Measurements from ENCODE around the gene CCDC102A.

CCDC102A gene

GRCh38 chr16:57564571-57565270, 28.4 kb upstream of the CCDC102A start:
- Histone ChIP-seq H3K4me1 (ENCODE audit: control insufficient read depth, insufficient read depth, low read length) (peaks cover 5% of the 10 kb centered on the region; the same call in 1 of the 2 replicates), H3K27me3 (ENCODE audit: control insufficient read depth, insufficient read depth, low read length) (no peaks in the 10 kb centered on the region; the same call in 1 of the 2 replicates), H3K4me3 (ENCODE audit: low read depth, low read length) (no peak overlapping the region), H3K36me3 (ENCODE audit: control insufficient read depth, insufficient read depth, low read length) (peaks cover 17% of the 10 kb centered on the region), H3K9me3 (ENCODE audit: control insufficient read depth, insufficient read depth, low read depth, low read length) (peaks cover 26% of the 10 kb centered on the region), H3K9ac (ENCODE audit: low read length) (no peak overlapping the region), H3K27ac (ENCODE audit: low read depth, low read length) (no peak overlapping the region)

GRCh38 chr16:57563761-57564160, 27.4 kb upstream of the CCDC102A start:
- Histone ChIP-seq H3K4me3 (ENCODE audit: low read depth, low read length) (no peak overlapping the region), H3K36me3 (ENCODE audit: control insufficient read depth, insufficient read depth, low read length) (peaks cover 7% of the 10 kb centered on the region), H3K27ac (ENCODE audit: low read depth, low read length) (no peak overlapping the region), H3K9ac (ENCODE audit: low read length) (no peak overlapping the region), H3K27me3 (ENCODE audit: control insufficient read depth, insufficient read depth, low read length) (no peaks in the 10 kb centered on the region; the same call in 1 of the 2 replicates), H3K9me3 (ENCODE audit: control insufficient read depth, insufficient read depth, low read depth, low read length) (peaks cover 26% of the 10 kb centered on the region), H3K4me1 (ENCODE audit: control insufficient read depth, insufficient read depth, low read length) (peaks cover 5% of the 10 kb centered on the region; the same call in 1 of the 2 replicates)

GRCh38 chr16:57563487-57563750, 27.0 kb upstream of the CCDC102A start:
- peaks cover 5% of the 10 kb centered on the region; the same call in 1 of the 2 replicates for H3K4me1 ChIP-seq (ENCODE audit: control insufficient read depth, insufficient read depth, low read length)
- H3K27me3 ChIP-seq (ENCODE audit: control insufficient read depth, insufficient read depth, low read length), result peaks cover 1% of the 10 kb centered on the region
- H3K9me3 ChIP-seq (ENCODE audit: control insufficient read depth, insufficient read depth, low read depth, low read length), result peaks cover 24% of the 10 kb centered on the region
- no peak overlapping the region for H3K9ac ChIP-seq (ENCODE audit: low read length)
- H3K36me3 ChIP-seq (ENCODE audit: control insufficient read depth, insufficient read depth, low read length), result peaks cover 4% of the 10 kb centered on the region
- H3K27ac ChIP-seq (ENCODE audit: low read depth, low read length), result no peak overlapping the region
- no peak overlapping the region for H3K4me3 ChIP-seq (ENCODE audit: low read depth, low read length)

- Histone ChIP-seq H3K9ac (ENCODE audit: low read length) (no peak overlapping the region), H3K27ac (ENCODE audit: low read depth, low read length) (no peak overlapping the region), H3K4me3 (ENCODE audit: low read depth, low read length) (no peak overlapping the region), H3K4me1 (ENCODE audit: control insufficient read depth, insufficient read depth, low read length) (peaks cover 5% of the 10 kb centered on the region; the same call in 1 of the 2 replicates), H3K9me3 (ENCODE audit: control insufficient read depth, insufficient read depth, low read depth, low read length) (peaks cover 21% of the 10 kb centered on the region), H3K27me3 (ENCODE audit: control insufficient read depth, insufficient read depth, low read length) (peaks cover 5% of the 10 kb centered on the region), H3K36me3 (ENCODE audit: control insufficient read depth, insufficient read depth, low read length) (no peaks in the 10 kb centered on the region)
Measured at GRCh38 chr16:57562669-57563486, 26.5 kb upstream of the CCDC102A start.

GRCh38 chr16:57562066-57562465, 25.7 kb upstream of the CCDC102A start:
- peaks cover 5% of the 10 kb centered on the region for H3K27me3 ChIP-seq (ENCODE audit: control insufficient read depth, insufficient read depth, low read length)
- no peak overlapping the region for H3K9ac ChIP-seq (ENCODE audit: low read length)
- H3K4me1 ChIP-seq (ENCODE audit: control insufficient read depth, insufficient read depth, low read length), result peaks cover 5% of the 10 kb centered on the region; the same call in 1 of the 2 replicates
- H3K36me3 ChIP-seq (ENCODE audit: control insufficient read depth, insufficient read depth, low read length), result no peaks in the 10 kb centered on the region
- H3K4me3 ChIP-seq (ENCODE audit: low read depth, low read length), result no peak overlapping the region
- H3K9me3 ChIP-seq (ENCODE audit: control insufficient read depth, insufficient read depth, low read depth, low read length), result peaks cover 21% of the 10 kb centered on the region
- no peak overlapping the region for H3K27ac ChIP-seq (ENCODE audit: low read depth, low read length)

- peaks cover 5% of the 10 kb centered on the region for H3K27me3 ChIP-seq (ENCODE audit: control insufficient read depth, insufficient read depth, low read length)
- H3K4me3 ChIP-seq (ENCODE audit: low read depth, low read length), result no peak overlapping the region
- H3K27ac ChIP-seq (ENCODE audit: low read depth, low read length), result no peak overlapping the region
- H3K36me3 ChIP-seq (ENCODE audit: control insufficient read depth, insufficient read depth, low read length), result no peaks in the 10 kb centered on the region
- peaks cover 21% of the 10 kb centered on the region for H3K9me3 ChIP-seq (ENCODE audit: control insufficient read depth, insufficient read depth, low read depth, low read length)
- H3K4me1 ChIP-seq (ENCODE audit: control insufficient read depth, insufficient read depth, low read length), result no peaks in the 10 kb centered on the region
- no peak overlapping the region for H3K9ac ChIP-seq (ENCODE audit: low read length)
Measured at GRCh38 chr16:57559072-57559790, 22.9 kb upstream of the CCDC102A start.

GRCh38 chr16:57556941-57557541, 20.7 kb upstream of the CCDC102A start:
- no peaks in the 10 kb centered on the region for H3K36me3 ChIP-seq (ENCODE audit: control insufficient read depth, insufficient read depth, low read length)
- H3K4me3 ChIP-seq (ENCODE audit: low read depth, low read length), result no peak overlapping the region
- peaks cover 20% of the 10 kb centered on the region for H3K9me3 ChIP-seq (ENCODE audit: control insufficient read depth, insufficient read depth, low read depth, low read length)
- no peak overlapping the region for H3K9ac ChIP-seq (ENCODE audit: low read length)
- no peak overlapping the region for H3K27ac ChIP-seq (ENCODE audit: low read depth, low read length)
- no peaks in the 10 kb centered on the region for H3K4me1 ChIP-seq (ENCODE audit: control insufficient read depth, insufficient read depth, low read length)
- H3K27me3 ChIP-seq (ENCODE audit: control insufficient read depth, insufficient read depth, low read length), result peaks cover 5% of the 10 kb centered on the region

- no peak overlapping the region for H3K27ac ChIP-seq (ENCODE audit: low read depth, low read length)
- no peaks in the 10 kb centered on the region for H3K36me3 ChIP-seq (ENCODE audit: control insufficient read depth, insufficient read depth, low read length)
- H3K9ac ChIP-seq (ENCODE audit: low read length), result no peak overlapping the region
- peaks cover 8% of the 10 kb centered on the region for H3K9me3 ChIP-seq (ENCODE audit: control insufficient read depth, insufficient read depth, low read depth, low read length)
- H3K4me3 ChIP-seq (ENCODE audit: low read depth, low read length), result no peak overlapping the region
- H3K4me1 ChIP-seq (ENCODE audit: control insufficient read depth, insufficient read depth, low read length), result no peaks in the 10 kb centered on the region
- H3K27me3 ChIP-seq (ENCODE audit: control insufficient read depth, insufficient read depth, low read length), result peaks cover 5% of the 10 kb centered on the region
Measured at GRCh38 chr16:57555831-57556230, 19.5 kb upstream of the CCDC102A start.

- H3K4me3 ChIP-seq (ENCODE audit: low read depth, low read length), result no peak overlapping the region
- H3K9me3 ChIP-seq (ENCODE audit: control insufficient read depth, insufficient read depth, low read depth, low read length), result no peaks in the 10 kb centered on the region
- H3K27ac ChIP-seq (ENCODE audit: low read depth, low read length), result no peak overlapping the region
- H3K36me3 ChIP-seq (ENCODE audit: control insufficient read depth, insufficient read depth, low read length), result no peaks in the 10 kb centered on the region
- H3K27me3 ChIP-seq (ENCODE audit: control insufficient read depth, insufficient read depth, low read length), result no peaks in the 10 kb centered on the region; the same call in 1 of the 2 replicates
- no peak overlapping the region for H3K9ac ChIP-seq (ENCODE audit: low read length)
- no peaks in the 10 kb centered on the region for H3K4me1 ChIP-seq (ENCODE audit: control insufficient read depth, insufficient read depth, low read length)
Measured at GRCh38 chr16:57551057-57551456, 14.7 kb upstream of the CCDC102A start.

- Histone ChIP-seq H3K4me1 (ENCODE audit: control insufficient read depth, insufficient read depth, low read length) (no peaks in the 10 kb centered on the region), H3K4me3 (ENCODE audit: low read depth, low read length) (no peak overlapping the region), H3K27ac (ENCODE audit: low read depth, low read length) (no peak overlapping the region), H3K36me3 (ENCODE audit: control insufficient read depth, insufficient read depth, low read length) (no peaks in the 10 kb centered on the region), H3K27me3 (ENCODE audit: control insufficient read depth, insufficient read depth, low read length) (no peaks in the 10 kb centered on the region; the same call in 1 of the 2 replicates), H3K9me3 (ENCODE audit: control insufficient read depth, insufficient read depth, low read depth, low read length) (no peaks in the 10 kb centered on the region), H3K9ac (ENCODE audit: low read length) (no peak overlapping the region)
Measured at GRCh38 chr16:57549730-57550129, 13.4 kb upstream of the CCDC102A start.
